ENCODE results near the gene XPNPEP3. TPM values are rescaled to one million over a fixed set of nuclear protein-coding genes. Genes with fewer than 3 reads are reported as not detected.

Gene XPNPEP3
- total and polyA plus RNA-seq, 2 of the 4 experiments (the other 2 are of a cell fraction), result 9.3 to 10.9 TPM

DNA sequence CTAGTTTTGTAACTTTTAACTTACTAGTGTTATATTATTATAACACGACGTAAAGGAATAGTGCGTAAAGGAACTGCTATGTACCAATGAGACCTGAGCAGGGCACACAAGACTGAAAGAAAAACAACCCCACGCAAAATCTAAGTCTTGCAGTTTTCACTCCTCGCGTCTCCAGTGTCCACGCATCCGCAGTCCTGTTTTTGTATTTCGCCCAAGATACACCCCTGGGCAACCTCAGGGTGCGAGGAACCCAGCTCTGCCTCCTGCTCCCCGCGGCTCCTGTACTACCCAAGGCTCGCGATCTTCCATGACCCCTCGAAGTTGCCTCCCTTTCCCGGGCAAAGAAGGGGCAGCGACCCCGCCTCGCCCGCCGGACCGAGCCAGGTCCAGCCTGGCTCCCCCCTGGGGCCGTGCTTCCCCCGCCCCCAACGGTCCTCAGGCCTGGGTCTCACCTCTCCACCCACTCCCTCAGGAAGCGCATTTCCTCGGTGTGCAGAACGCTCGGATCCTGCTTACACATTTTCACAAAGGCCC, 902 bp upstream of the XPNPEP3 start:
- H3K36me3 ChIP-seq (ENCODE audit: control insufficient read depth, insufficient read depth, low read length), result peaks cover 1% of the 10 kb centered on the region; the same call in 1 of the 2 replicates
- H4K5ac ChIP-seq (ENCODE audit: low read depth, low read length), result peak overlapping the region; percentile 35; the same call in 1 of the 2 replicates
- H2AK9ac ChIP-seq (replicated peaks; ENCODE audit: low read depth, low read length, poor library complexity), result peak overlapping the region; percentile 99
- H3K4me1 ChIP-seq (ENCODE audit: control insufficient read depth, insufficient read depth, low read length), result peaks cover 9% of the 10 kb centered on the region
- TF ChIP-seq RFX5 (IDR thresholded peaks at IDR 0.05; ENCODE audit: low read depth, low read length) (no peak), MAFK (IDR thresholded peaks at IDR 0.05; ENCODE audit: low read depth, low read length) (no peak), SMC3 (IDR thresholded peaks at IDR 0.05; ENCODE audit: low read depth, low read length) (no peak), MAZ (IDR thresholded peaks at IDR 0.05; ENCODE audit: borderline replicate concordance, low read depth, low read length) (no peak), FOS (IDR thresholded peaks at IDR 0.05; ENCODE audit: low read depth, low read length) (no peak), POLR2A (IDR thresholded peaks at IDR 0.05; ENCODE audit: low read depth, low read length) (no peak; the same call in 1 of the 2 replicates), CHD1 (IDR thresholded peaks at IDR 0.05; ENCODE audit: low read depth, low read length) (no peak), RCOR1 (IDR thresholded peaks at IDR 0.05; ENCODE audit: insufficient replicate concordance, low read length) (no peak), RAD21 (IDR thresholded peaks at IDR 0.05; ENCODE audit: low read length) (no peak), BHLHE40 (IDR thresholded peaks at IDR 0.05; ENCODE audit: low read depth, low read length) (no peak), CEBPB (IDR thresholded peaks at IDR 0.05; ENCODE audit: low read depth, low read length) (no peak), MXI1 (IDR thresholded peaks at IDR 0.05; ENCODE audit: borderline replicate concordance, low read depth, low read length) (no peak)
- TF ChIP-seq, protein P1, sequence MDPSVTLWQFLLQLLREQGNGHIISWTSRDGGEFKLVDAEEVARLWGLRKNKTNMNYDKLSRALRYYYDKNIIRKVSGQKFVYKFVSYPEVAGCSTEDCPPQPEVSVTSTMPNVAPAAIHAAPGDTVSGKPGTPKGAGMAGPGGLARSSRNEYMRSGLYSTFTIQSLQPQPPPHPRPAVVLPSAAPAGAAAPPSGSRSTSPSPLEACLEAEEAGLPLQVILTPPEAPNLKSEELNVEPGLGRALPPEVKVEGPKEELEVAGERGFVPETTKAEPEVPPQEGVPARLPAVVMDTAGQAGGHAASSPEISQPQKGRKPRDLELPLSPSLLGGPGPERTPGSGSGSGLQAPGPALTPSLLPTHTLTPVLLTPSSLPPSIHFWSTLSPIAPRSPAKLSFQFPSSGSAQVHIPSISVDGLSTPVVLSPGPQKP (IDR thresholded peaks at IDR 0.05; ENCODE audit: borderline replicate concordance, low read depth, low read length), result no peak
- TF ChIP-seq, protein P2, sequence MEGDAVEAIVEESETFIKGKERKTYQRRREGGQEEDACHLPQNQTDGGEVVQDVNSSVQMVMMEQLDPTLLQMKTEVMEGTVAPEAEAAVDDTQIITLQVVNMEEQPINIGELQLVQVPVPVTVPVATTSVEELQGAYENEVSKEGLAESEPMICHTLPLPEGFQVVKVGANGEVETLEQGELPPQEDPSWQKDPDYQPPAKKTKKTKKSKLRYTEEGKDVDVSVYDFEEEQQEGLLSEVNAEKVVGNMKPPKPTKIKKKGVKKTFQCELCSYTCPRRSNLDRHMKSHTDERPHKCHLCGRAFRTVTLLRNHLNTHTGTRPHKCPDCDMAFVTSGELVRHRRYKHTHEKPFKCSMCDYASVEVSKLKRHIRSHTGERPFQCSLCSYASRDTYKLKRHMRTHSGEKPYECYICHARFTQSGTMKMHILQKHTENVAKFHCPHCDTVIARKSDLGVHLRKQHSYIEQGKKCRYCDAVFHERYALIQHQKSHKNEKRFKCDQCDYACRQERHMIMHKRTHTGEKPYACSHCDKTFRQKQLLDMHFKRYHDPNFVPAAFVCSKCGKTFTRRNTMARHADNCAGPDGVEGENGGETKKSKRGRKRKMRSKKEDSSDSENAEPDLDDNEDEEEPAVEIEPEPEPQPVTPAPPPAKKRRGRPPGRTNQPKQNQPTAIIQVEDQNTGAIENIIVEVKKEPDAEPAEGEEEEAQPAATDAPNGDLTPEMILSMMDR (conservative IDR thresholded peaks at IDR 0.05; ENCODE audit: low read depth, low read length), result no peak
- H2BK15ac ChIP-seq (ENCODE audit: low read depth, low read length), result no peak overlapping the region
- no peaks in the 10 kb centered on the region for H3K27me3 ChIP-seq (ENCODE audit: control insufficient read depth, insufficient read depth, low read length)
- H3K9me1 ChIP-seq (ENCODE audit: insufficient read depth, low read length), result 0 out of 2 replicates have a peak, but pooled peaks cover 3% of the 10 kb centered on the region
- peak overlapping the region; percentile 45 for H4K91ac ChIP-seq (ENCODE audit: insufficient read depth, low read depth, low read length)
- DNase-seq (peak; percentile 18), ATAC-seq (ENCODE audit: low read depth) (peak; percentile 36)
- H3K27ac ChIP-seq (ENCODE audit: insufficient read depth, low read length), result peak overlapping the region; percentile 82
- H3K9me3 ChIP-seq (ENCODE audit: control insufficient read depth, insufficient read depth, low read length), result no peaks in the 10 kb centered on the region
- peak overlapping the region; percentile 56; the same call in 1 of the 2 replicates for H2AK5ac ChIP-seq (ENCODE audit: low read depth, low read length)
- peak overlapping the region; percentile 96 for H3K23ac ChIP-seq (ENCODE audit: low read depth, low read length)
- peaks cover 40% of the 10 kb centered on the region for H4K20me1 ChIP-seq (ENCODE audit: insufficient read depth, low read length)
- intact Hi-C loops (cut with micrococcal nuclease) (no loop called here), in situ Hi-C loops (cut with MboI; ENCODE audit: low sequenced_read_pairs) (no loop called here), dilution Hi-C loops (cut with HindIII; ENCODE audit: low sequenced_read_pairs, unreplicated experiment) (no loop called here)
- H3K4me2 ChIP-seq (ENCODE audit: low read depth, low read length), result peak overlapping the region; percentile 62
- peak overlapping the region; percentile 63 for H3K56ac ChIP-seq (ENCODE audit: extremely low read depth, insufficient read depth, low read length)
- 0% methylated on average over 6 of the region's 29 CpGs; no CpG with 5 or more reads in 1 of the 2 experiments for WGBS, 2 experiments (ENCODE audit: extremely low coverage in 2 of 2, insufficient read length in 1 of 2)
- H3K79me1 ChIP-seq (ENCODE audit: low read depth in 1 of 2, low read length in 2 of 2), result peaks cover 5 to 42% of the 10 kb centered on the region in 2 experiments; a peak in 3 of 4 replicates
- H4K8ac ChIP-seq (ENCODE audit: low read depth in 2 of 2, low read length in 2 of 2), result peak overlapping the region; percentile 38 to 93; a peak in 3 of 4 replicates
- ChIA-PET CTCF (no interaction called here), POLR2A (ENCODE audit: unreplicated experiment) (interaction anchor here (0.6 kb wide), 1 partner anchor 144 kb away, joined by 5 read pairs; no protein-coding TSS in a partner anchor)
- peak overlapping the region; percentile 71 for H2BK5ac ChIP-seq (ENCODE audit: low read depth, low read length, poor library complexity, severe bottlenecking)
- peak overlapping the region; percentile 83 for H3K9ac ChIP-seq (ENCODE audit: low read depth, low read length)
- no peak overlapping the region; the same call in 1 of the 2 replicates for H2BK120ac ChIP-seq (ENCODE audit: low read depth, low read length)
- H3K18ac ChIP-seq (ENCODE audit: low read depth, low read length), result peak overlapping the region; percentile 8; the same call in 1 of the 2 replicates
- H3K4me3 ChIP-seq (ENCODE audit: insufficient read depth, low read depth, low read length), result peak overlapping the region; percentile 67
- peak overlapping the region; percentile 94 for H2AFZ ChIP-seq (replicated peaks; ENCODE audit: low read length, poor library complexity)
- peak overlapping the region; percentile 76 for H3K4ac ChIP-seq (ENCODE audit: low read depth, low read length)
- no peak overlapping the region for H2BK20ac ChIP-seq (ENCODE audit: low read depth, low read length)
- BruUV-seq (replicated peaks), result no TSS peak
- H3K14ac ChIP-seq (replicated peaks; ENCODE audit: low read depth, low read length), result peak overlapping the region; percentile 92
